CD4-positive, alpha-beta T cell treated with Interleukin-1 beta for 1 hour (primary cell): ENCODE results near the gene TOMM20.
A peak's percentile ranks its signal among the peaks of the same experiment; 100 is the strongest.
"Not testable (repeated sequence)": the region's sequence is repeated elsewhere in the genome, so short reads cannot be mapped to it uniquely, and the experiment has no call there.

ENCODE experiments used
- DNase-seq, 2 donors: peaks; one replicate each; pipeline ENCODE4 v3.0.0-alpha.2; 2020 to 2022

The TOMM20 gene

DNA sequence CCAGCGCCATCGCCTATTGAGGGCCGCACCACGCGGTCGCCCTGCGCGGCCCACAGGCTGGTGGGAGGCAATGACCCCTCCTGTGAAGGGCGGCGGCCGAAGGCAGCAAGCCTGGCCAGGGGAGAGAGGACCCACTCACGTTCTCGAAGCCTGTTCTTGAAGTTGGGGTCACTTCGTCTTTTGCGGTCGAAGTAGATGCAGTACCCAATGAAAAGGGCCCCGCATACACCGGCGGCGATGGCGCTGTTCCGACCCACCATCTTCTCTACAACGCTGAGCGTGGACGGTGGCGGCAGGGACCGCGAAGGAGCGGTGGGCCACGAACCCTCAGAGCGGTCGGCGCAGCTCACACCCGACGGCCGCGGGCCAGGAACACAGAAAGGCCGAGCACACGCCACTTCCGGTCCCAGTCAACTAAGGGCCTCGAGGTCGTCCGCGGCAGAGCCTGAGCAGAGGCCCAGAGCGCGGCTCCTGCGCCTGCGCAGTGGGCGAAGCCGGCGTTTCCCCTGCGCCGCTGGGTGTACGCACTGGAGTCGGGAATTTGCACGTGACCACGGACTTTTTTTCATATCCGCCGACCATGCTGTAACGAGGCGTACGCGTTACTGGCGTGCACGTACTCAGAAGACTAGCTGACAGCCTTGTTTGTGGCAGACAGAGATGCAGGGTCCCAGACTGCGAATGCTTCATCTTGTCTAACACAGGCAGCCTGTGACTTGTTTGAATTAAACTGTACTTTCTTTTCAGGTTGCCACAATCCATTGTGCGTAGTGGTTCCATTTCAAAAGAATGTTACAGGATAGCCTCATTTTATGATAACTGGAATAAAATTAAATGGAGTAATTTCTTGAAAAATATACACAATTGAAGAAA lies at the start of gene TOMM20:
TOMM20 (minus strand) TSS at position 382 of the 873 bp plus-strand sequence; CDS start at position 260, 122 bp downstream.
- DNase-seq = peak; percentile 97 to 98

DNA sequence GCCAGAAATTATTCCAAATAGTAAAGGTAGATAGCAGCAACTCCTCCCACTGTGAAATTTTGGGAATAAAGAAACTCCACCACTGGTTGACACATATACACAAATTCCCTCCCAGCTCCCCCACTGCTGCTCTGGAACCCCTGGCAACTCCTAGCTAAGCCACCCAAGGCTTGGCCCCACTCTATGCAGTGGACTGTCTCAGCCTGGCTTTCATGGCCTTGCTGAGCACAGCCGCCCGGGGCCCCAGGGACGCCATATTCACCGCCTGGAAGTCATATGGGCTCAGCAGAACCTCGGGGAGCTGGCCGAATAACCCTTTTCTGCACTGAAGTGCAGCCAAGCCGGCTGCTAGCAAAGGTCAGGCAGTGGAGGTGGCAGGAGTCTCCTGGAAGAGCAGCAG lies 47.8 kb upstream of the TOMM20 start:
- DNase-seq = no peak

DNA sequence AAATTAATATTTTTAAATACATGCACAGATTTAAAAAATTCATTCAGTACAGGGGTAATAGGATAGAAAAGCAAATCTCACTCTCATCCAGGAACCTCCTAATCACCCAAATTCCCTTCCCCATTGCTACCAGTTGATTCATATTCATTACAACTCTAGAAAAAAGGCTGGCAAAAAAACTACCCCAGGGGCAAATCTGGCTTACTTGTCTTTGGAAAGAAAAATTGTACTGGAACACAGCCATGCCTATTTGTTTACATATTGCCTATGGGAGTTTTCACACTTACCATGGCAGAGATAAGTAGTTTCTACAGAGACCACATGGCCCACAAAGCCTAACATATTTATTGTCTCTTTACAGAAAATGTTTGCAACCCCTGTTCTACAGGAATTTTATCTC lies 41.3 kb upstream of the TOMM20 start:
- DNase-seq = no peak

DNA sequence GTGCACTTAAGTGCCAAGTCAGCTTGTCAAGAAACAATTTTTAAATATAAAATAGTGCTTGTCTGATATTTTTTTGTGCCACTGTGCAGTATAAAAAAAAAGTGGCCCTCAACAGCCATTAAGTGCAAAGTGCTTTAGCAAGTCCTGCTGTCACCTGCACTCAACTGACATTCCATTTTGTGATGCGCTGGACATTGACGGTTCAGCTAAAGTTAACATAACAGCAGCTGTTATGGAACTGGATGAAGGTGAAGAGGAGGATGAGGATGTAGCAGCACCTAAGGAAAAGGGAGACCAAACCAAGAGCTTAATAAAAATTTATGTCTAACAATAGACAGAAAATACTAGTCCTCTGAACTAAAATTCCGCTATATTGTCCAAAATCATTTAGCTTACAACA lies 39.7 kb upstream of the TOMM20 start:
- DNase-seq = no peak

DNA sequence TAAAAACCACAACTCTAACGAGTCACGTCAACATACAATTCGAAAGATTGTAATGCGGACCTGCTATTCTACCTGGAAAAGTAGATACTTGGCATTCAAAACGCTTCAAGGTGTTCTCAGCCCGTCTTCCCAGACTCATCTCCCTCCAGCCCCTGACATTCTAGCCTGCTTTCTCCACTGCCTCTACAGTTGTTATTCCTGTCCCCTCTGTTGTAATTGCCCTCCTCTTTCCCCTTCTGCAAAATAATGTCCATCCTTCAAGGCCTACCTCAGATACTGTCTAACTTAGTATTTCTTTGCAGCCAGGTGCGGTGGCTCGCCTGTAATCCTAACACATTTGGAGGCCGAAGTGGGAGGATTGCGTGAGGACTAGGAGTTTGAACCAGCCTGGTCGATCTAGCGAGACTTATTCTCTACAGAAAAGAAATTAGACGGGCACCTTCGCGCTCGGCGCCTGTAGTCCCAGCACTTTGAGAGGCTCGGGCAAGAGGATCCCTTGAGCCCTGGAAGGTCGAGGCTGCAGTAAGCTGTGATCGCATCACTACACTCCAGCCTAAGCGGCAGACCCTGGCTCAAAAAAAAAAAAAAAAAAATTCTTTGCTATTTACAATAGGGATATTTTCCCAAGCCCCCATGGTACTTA lies 33.2 kb upstream of the TOMM20 start:
- DNase-seq = no peak

DNA sequence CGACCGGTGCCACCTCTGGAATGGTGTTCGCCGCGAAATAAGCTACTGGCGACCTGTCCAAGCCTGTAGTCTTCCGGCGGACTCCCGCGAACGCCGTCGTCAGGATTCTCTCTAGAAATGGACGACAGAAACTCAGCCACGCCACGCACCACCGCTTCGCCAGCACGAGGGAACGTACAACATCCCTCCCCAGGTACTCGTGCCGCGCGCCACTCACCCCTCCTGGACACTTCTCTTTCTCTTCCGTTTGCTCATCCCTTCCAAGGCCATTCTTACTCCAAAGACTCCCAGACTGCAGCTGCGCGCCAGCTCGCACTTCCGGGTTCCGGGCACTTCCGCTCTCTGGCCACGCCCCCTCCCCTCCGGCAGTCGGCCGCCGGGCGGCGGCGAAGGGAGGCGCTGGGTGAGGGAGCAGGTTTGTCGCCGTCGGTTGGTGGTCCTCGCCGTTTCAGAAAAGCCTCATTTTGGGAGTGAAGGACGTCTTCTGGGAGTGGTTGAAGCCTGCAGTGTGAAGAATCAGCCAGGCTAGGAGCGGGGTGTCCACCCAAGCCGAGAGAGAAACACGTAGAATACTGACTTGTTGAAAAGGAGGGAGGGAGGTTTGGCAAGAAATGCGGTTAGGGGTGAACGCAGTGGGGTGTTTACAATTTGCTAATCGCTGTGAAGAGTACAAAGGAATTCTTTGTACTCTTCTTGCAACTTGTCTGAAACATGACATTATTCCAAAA lies 32.5 kb upstream of the TOMM20 start, which contains the start of gene RBM34:
RBM34 (minus strand) TSS at position 294 of the 728 bp plus-strand sequence; CDS start at position 270, 24 bp downstream.
- peak; percentile 90 to 91 for DNase-seq

DNA sequence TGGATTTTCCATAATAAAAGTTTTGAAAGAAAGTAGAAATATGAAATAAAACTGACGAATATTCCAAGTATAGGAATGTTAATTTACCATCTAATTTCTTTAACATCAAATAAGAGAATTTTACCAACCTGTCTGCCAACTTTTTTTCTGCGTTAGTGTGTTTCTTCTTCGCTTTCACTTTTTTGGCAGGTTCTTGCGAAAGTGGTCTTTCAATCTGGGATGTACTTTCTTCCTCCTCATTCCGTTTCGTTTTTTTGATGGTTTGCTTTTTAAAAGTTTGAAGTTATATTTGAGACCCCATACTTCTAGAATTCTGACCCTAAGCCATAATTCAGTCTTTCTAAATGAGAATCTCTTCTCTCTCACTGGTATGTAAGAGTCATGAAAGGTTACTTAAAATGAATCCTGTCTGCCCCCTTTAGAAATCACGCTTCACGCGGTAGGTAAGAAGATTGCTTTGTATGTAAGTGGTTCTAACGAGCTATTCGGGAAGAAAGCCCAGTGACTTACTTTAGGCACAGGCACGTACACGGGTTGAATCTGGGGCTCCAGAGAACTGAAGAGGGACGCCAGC lies 31.8 kb upstream of the TOMM20 start:
- peak in 1 of 2 donors; percentile 59 for DNase-seq

DNA sequence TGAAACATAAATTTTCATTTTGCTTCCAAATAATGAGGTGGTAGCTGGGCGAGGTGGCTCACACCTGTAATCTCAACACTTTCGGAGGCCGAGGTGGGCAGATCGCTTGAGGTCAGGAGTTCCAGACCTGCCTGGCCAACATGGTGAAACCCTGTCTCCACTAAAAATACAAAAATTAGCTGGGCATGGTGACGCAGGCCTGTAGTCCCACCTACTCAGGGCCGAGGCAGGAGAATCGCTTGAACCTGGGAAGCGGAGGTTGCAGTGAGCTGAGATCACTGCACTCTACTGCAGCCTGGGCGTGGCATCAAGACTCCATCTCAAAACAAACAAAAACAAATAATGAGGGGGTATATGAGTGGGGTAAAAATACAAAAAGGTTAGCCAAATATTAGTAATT lies 31.3 kb upstream of the TOMM20 start:
- DNase-seq = not testable (repeated sequence)

DNA sequence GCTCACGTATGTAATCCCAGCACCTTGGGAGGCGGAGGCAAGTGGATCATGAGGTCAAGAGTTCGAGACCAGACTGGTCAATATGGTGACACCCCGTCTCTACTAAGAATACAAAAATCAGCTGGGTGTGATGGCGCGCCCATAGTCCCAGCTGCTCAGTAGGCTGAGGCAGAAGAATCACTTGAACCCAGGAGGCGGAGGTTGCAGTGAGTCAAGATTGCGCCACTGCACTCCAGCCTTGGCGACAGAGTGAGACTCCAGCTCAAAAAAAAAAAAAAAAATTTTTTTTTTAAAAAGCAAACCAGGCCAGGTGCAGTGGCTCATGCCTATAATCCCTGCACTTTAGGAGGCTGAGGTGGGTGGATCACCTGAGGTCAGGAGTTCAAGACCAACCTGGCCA lies 30.6 kb upstream of the TOMM20 start:
- DNase-seq = not testable (repeated sequence)

DNA sequence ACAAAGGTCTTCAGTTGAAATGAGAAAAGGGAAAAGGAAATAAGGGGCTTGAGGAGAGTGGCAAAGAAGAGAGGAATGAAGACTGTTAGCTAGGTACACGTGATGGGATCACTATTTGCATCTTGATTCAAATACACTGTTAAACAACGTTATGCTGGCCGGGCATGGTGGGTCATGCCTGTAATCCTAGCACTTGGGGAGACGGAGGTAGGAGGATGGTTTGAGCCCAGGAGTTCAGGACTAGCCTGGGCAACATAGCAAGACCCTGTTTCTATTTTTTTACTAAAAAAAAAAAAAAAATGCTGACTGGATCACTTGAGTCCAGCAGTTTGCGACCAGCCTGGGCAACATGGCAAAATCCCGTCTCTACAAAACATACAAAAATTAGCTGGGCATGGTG lies 30.0 kb upstream of the TOMM20 start:
- no peak for DNase-seq

DNA sequence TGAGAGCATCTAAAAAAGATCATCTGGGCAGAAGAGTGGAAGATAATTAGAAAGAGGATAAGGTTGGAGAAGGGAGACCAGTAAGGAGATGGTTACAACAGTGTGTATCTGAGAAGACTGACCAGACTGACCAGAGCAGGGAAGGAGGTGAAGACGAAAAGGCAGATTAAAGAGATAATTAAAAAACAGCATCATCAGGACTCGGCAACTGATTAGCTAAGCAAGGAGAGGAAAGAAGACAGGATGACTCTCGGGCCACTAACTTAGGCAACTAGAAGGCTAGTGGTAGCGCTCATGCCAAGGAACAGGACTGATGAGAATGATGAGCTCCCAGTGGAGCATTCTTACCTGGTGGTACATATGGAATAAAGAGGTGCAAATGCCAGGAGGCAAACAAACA lies 28.5 kb upstream of the TOMM20 start:
- no peak for DNase-seq

DNA sequence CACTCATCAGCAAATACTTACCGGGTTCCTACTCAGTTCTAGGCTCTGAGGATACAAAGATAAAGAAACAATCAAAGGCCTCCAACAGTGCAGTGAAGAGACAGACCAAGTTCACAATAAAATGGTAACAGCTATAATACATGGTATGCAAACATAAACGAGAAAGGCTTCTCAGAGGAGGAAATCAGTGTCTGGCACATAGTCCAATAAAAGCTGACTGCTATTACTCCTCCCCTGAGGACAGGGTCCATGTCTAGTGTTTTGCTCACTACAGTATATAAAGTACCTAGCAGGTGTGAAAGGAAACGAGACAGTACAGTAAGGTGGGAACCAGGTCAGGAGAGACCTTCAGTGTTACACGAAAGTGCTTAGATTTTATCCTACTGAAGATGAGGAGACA lies 28.1 kb upstream of the TOMM20 start:
- no peak for DNase-seq

DNA sequence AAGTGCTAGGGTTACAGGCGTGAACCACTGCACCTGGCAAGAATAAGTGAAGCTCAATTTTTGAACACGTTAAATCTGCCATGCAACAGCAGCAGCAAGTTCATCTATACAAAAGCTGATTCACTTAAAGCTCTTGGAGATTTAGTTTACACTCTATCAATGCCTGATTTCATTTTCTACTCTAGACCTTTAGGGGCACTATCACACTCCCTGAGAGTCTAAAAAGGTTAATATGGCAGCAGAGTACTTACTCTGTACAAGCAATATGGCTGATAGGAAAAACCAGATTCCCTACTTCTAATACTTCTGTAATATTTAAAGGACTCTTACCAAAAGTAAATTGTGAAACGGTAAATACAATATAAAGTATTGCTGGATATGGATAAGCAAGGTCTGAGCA lies 27.6 kb upstream of the TOMM20 start:
- DNase-seq = no peak

DNA sequence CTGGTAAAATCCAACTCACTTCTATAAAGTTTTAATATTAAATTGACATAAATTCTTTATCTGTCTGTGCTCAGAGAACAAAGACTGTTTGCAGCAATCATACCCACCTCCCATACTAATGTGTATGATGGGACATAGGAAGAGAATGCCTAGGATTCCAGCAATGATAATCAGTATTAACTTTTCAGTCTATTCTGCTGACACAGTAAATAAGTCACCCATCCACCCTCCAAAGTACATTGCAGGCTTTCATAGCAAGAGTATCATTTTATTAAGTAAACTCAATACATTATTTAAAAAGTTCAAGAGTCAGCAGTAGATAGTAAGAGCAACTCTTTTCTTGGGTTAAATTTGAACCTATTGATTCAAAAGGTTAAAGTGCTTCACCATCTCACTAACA lies 23.6 kb upstream of the TOMM20 start:
- no peak for DNase-seq

DNA sequence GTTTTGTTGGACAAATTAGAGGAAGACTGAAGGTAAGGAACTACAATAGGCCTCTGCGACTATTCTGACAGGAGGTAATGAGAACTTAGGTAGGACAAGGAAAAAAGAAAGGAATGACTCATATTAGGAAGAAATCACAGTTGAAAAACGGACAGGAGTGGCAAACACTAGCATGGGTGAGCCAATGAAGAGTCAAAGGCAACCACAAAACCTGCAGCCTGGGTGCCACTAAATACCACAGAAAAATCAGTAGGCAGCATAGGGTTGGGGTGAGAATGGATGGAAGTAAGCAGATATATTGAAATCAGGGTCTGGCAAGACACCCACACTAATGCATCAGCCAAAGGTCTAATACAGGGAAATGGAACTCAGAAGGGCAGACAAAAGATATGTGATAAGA lies 22.4 kb upstream of the TOMM20 start:
- no peak for DNase-seq

DNA sequence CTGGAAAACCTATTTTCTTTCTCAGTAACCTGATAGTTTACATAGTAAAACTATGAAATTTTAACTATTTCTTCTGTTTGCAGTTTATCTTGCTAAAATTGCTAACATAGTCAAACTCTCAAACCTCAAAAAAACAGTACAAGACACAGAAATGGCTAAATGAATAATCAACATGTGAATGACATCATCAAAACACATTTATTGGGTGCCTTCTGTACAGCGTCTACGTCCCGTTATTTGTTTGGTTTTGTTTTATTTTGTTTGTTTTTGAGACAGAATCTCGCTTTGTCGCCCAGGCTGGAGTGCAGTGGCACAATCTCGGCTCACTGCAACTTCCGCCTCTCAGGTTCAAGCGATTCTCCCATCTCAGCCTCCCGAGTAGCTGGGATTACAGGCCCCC lies 21.2 kb upstream of the TOMM20 start:
- no peak for DNase-seq

DNA sequence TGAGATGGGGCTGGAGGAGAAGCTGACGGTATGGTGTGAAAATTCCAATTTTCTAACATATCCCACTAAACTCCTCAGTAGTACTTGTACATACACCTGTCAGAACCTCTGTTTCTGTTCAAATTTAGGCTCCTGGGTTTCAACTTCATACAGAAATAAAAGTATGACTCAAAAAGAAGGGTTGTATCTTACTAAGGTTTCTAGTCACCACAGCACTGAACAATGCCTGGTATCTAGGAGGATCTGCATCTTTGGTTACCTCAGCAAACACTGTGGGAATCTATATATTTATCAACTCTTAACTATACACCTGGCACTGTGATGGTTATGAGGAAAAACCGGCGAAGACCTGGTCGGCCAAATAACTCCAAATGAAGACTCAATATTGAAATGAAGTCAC lies 18.6 kb upstream of the TOMM20 start:
- DNase-seq = no peak

DNA sequence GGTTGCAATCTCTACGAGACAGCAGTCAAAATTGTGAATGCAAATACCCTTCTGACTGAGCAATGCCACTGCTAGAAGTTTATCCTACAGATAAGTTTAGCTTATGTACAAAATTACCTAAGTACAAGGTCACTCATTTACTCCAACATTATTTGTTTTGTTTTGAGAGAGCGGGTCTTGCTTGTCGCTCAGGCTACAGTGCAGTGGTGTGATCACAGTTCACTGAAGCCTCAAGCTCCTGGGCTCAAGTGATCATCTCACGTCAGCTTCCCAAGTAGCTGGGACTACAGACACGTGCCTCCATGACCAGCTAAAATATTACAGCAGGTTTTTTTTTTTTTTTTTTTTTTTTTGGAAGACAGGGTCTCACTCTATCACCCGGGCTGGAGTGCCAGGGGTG lies 17.0 kb upstream of the TOMM20 start:
- DNase-seq = no peak

DNA sequence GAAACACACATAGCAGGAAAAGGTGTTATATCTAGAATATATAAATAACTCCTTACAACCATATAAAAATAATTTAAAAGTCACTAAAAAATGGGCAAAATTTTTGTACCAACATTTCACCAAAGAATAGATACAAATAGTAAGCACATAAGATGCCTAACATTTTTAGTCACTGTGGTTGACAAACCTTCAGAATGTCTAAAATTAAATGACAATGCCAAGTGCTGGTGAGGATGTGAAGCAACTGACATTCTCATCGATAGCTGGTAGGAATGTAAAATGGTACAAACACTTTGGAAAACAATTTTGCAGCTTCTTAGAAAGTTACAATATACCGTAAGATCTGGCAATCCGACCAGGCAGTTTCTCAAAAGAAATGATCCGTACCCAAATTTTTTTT lies 14.4 kb upstream of the TOMM20 start:
- no peak for DNase-seq

DNA sequence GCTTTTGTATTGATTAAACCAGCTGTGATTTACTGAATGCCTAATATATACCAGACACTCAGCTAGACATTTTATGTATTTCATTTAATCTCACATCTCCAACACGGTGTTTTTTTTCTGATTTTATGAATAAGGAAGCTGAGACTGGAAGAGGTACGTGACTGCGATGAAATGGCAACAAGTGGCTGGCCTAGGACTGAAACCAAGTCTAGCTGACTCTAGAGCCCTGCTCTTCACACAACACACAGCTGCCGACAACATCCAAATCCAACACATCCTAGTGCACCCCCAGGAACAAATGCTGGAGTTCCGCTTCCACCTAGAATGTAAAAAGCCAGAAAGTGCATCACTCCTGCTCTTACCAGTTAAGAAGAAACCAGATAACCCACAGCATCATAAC lies 10.7 kb upstream of the TOMM20 start:
- DNase-seq = no peak

DNA sequence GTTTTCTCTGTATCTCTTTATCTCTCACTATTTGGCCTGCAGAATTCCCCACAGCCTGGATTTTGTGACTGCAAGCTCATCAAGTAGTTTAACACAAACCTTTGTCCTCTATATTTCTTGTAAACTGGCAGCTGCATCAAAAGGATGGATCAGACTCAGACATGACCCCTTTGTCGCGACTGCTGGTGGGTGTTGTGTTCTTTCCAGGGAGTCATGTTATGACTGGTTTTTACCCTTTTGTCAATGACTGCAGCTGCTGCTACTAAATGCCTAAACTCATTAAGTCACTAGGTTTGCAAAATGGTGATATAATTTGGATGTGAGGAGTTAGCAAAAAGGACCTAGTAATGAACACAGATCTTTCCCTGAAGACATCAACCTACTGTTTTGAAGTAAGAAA lies 10.2 kb upstream of the TOMM20 start:
- DNase-seq = no peak

DNA sequence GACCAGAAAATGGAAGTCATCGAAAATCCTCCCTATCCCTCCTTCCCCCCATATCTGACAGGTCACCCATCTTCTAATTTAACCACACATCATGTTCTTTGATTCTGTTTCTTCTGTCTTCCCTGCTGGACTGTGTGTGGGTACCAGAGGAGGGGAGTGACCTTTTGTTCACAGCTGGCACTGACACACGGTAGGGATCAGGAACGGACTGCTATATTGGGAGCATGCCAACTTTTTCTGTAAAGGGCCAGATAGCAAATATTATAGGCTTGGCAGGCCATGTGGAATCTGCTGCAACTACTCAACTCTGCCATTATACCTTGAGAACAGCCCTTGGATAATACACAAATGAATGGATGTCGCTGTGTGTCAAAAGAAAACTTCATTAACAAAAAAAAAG lies 7.5 kb upstream of the TOMM20 start:
- DNase-seq = no peak

DNA sequence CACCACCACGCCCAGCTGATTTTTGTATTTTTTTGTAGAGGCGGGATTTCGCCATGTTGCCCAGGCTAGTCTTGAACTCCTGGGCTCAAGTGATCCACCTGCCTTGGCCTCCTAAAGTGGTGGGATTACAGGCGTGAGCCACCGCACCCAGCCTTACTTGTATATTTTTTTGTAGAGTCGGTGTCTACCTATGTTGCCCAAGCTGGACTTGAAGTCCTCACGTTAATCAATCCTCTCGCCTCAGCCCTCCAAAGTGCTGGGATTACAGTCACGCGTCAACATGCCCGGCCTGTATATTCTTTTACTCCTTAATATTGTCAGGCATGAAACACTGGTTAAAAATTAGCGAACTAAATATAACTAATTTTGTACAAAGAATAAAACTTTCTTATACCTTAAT lies 5.5 kb upstream of the TOMM20 start:
- DNase-seq = no peak
